MM.1S (cell line): ENCODE data around the gene PLA2G4B.

Experiments used
- DNase-seq: peaks from one replicate; pipeline ENCODE4 v3.0.0-alpha.2; 2015
- H2AFZ ChIP-seq: fragments of 300-600 bp; sonication (generic); 2 replicates; pipeline ENCODE4 v1.6.0; 2016; ENCODE audit warnings: antibody characterized with exemption, low read length
- H3F3A ChIP-seq: fragments of 300-600 bp; sonication (generic); 2 replicates; pipeline ENCODE4 v1.6.1; 2016; ENCODE audit warnings: mild to moderate bottlenecking, antibody characterized with exemption, low read length, moderate library complexity, mixed read lengths; ENCODE audit not compliant: insufficient read depth
- H3K27ac ChIP-seq: fragments of 300-600 bp; sonication (generic); 2 replicates; pipeline ENCODE4 v1.5.1; 2016; ENCODE audit warnings: mild to moderate bottlenecking, low read length
- H3K27me3 ChIP-seq: fragments of 300-600 bp; sonication (generic); replicated peaks from 2 replicates; pipeline ENCODE4 v1.6.0; 2016; ENCODE audit warnings: low read length; ENCODE audit not compliant: insufficient read depth
- H3K36me3 ChIP-seq: fragments of 300-600 bp; sonication (generic); replicated peaks from 2 replicates; pipeline ENCODE4 v1.6.1; 2016; ENCODE audit warnings: mild to moderate bottlenecking, low read length, mixed read lengths; ENCODE audit not compliant: insufficient read depth
- H3K4me1 ChIP-seq: fragments of 300-600 bp; sonication (generic); 2 replicates; pipeline ENCODE4 v1.6.1; 2016; ENCODE audit warnings: low read length, mixed read lengths
- H3K4me2 ChIP-seq: fragments of 300-600 bp; sonication (generic); 2 replicates; pipeline ENCODE4 v1.6.0; 2016; ENCODE audit warnings: low read depth, low read length
- H3K4me3 ChIP-seq: fragments of 300-600 bp; sonication (generic); 2 replicates; pipeline ENCODE4 v1.5.1; 2016; ENCODE audit warnings: low read length, mixed read lengths
- H3K79me2 ChIP-seq: fragments of 300-600 bp; sonication (generic); 2 replicates; pipeline ENCODE4 v1.6.1; 2016; ENCODE audit warnings: mixed run types, low read length, mixed read lengths
- H3K9ac ChIP-seq: fragments of 300-600 bp; sonication (generic); 2 replicates; pipeline ENCODE4 v1.6.1; 2016; ENCODE audit warnings: low read length, mixed read lengths
- H3K9me2 ChIP-seq: fragments of 300-600 bp; sonication (generic); replicated peaks from 2 replicates; pipeline ENCODE4 v1.6.1; 2016; ENCODE audit warnings: mild to moderate bottlenecking, low read length, mixed read lengths; ENCODE audit not compliant: insufficient read depth
- H3K9me3 ChIP-seq: fragments of 300-600 bp; sonication (generic); replicated peaks from 2 replicates; pipeline ENCODE4 v1.6.1; 2016; ENCODE audit warnings: mild to moderate bottlenecking, low read length, mixed read lengths; ENCODE audit not compliant: insufficient read depth
- H4K20me1 ChIP-seq: fragments of 300-600 bp; sonication (generic); 2 replicates; pipeline ENCODE4 v1.6.1; 2016; ENCODE audit warnings: mild to moderate bottlenecking, low read length, moderate library complexity, mixed read lengths; ENCODE audit not compliant: insufficient read depth
- EZH2 ChIP-seq: fragments of 300-600 bp; sonication (generic); optimal IDR thresholded peaks from 2 replicates; pipeline ENCODE3; 2017; ENCODE audit warnings: low read depth, mild to moderate bottlenecking, antibody characterized with exemption, low read length, mixed read lengths
- EZH2phosphoT487 ChIP-seq: fragments of 300-600 bp; sonication (generic); IDR thresholded peaks from 2 replicates; pipeline ENCODE4 v1.6.1; 2018; ENCODE audit warnings: antibody characterized with exemption, low read length
- TF ChIP-seq, protein P1 (sequence below): fragments of 300-600 bp; sonication (generic); IDR thresholded peaks from 2 replicates; pipeline ENCODE4 v1.5.1; 2016; ENCODE audit warnings: antibody characterized with exemption, low read length, mixed read lengths

PLA2G4B gene

DNA sequence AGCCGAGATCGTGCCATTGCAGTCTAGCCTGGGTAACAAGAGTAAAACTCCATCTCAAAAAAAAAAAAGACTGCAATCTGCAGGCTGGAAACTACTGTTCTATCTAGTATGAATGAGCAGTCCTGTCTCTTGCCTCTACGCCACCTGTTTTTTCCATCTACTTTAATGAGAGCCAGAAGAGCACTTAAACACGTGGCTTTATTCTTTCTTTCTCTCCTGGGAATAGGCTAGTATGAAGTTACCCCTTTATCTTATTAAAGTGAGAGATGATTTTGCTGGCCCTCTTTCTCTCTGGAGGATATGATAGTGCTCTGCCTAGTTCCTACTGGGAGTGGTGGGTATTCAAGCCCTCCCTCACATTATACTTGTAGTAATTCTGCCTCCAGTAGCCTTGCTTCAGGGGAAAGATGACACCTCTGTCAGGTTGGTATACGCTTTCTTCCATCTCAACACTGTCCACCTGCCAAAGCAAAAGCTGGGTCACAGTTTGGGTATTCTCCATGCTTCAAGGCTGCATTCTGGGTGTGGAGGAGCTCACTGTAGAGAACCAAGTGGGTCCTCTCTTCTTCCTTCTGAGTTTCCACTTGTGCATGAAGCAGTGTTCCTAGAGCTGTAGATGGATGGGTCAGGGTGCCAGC lies 46.5 kb upstream of the PLA2G4B start:
- H3K27me3 ChIP-seq = no peaks in the 10 kb centered on the region

DNA sequence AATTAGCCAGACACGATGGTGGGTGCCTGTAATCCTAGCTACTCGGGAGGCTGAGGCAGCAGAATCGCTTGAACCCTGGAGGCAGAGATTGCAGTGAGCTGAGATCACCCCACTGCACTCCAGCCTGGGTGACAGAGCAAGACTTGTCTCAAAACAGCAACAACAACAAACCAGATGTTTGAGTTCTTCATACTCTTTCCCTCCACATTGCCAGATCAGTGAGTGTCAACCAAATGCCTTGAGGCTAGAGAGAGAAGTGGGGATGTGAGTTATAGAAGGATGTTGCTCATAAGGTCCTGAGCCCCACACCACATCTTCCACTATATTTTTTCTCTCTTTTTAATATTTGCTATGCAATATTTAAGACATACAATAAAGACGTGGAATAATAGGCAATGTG lies 44.6 kb upstream of the PLA2G4B start:
- no peak overlapping the region for H3K4me2 ChIP-seq
- TF ChIP-seq, protein P1, sequence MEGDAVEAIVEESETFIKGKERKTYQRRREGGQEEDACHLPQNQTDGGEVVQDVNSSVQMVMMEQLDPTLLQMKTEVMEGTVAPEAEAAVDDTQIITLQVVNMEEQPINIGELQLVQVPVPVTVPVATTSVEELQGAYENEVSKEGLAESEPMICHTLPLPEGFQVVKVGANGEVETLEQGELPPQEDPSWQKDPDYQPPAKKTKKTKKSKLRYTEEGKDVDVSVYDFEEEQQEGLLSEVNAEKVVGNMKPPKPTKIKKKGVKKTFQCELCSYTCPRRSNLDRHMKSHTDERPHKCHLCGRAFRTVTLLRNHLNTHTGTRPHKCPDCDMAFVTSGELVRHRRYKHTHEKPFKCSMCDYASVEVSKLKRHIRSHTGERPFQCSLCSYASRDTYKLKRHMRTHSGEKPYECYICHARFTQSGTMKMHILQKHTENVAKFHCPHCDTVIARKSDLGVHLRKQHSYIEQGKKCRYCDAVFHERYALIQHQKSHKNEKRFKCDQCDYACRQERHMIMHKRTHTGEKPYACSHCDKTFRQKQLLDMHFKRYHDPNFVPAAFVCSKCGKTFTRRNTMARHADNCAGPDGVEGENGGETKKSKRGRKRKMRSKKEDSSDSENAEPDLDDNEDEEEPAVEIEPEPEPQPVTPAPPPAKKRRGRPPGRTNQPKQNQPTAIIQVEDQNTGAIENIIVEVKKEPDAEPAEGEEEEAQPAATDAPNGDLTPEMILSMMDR = no peak
- no peak for TF ChIP-seq EZH2
- TF ChIP-seq EZH2phosphoT487 = no peak
- H3K4me3 ChIP-seq = no peak overlapping the region
- DNase-seq = no peak
- no peaks in the 10 kb centered on the region for H3K79me2 ChIP-seq
- no peak overlapping the region for H3K9ac ChIP-seq
- H3K9me3 ChIP-seq = no peaks in the 10 kb centered on the region
- no peaks in the 10 kb centered on the region for H3K27me3 ChIP-seq
- H4K20me1 ChIP-seq = no peaks in the 10 kb centered on the region
- H3K36me3 ChIP-seq = no peaks in the 10 kb centered on the region
- H3K9me2 ChIP-seq = no peaks in the 10 kb centered on the region
- no peaks in the 10 kb centered on the region for H3F3A ChIP-seq
- no peaks in the 10 kb centered on the region for H3K4me1 ChIP-seq
- H3K27ac ChIP-seq = no peak overlapping the region
- H2AFZ ChIP-seq = no peak overlapping the region

More for the DNA sequence above, 46.5 kb upstream of the PLA2G4B start:
- H2AFZ ChIP-seq = no peak overlapping the region
- no peaks in the 10 kb centered on the region for H3K36me3 ChIP-seq
- H3K4me2 ChIP-seq = no peak overlapping the region
- DNase-seq = no peak
- no peaks in the 10 kb centered on the region for H3K79me2 ChIP-seq
- no peaks in the 10 kb centered on the region for H3K9me3 ChIP-seq
- H3K4me3 ChIP-seq = no peak overlapping the region
- H3F3A ChIP-seq = no peaks in the 10 kb centered on the region
- H3K4me1 ChIP-seq = no peaks in the 10 kb centered on the region
- TF ChIP-seq EZH2 (no peak), EZH2phosphoT487 (no peak)
- TF ChIP-seq, protein P1 = no peak
- H3K9ac ChIP-seq = no peak overlapping the region
- H3K27ac ChIP-seq = no peak overlapping the region
- no peaks in the 10 kb centered on the region for H3K9me2 ChIP-seq
- no peaks in the 10 kb centered on the region for H4K20me1 ChIP-seq

DNA sequence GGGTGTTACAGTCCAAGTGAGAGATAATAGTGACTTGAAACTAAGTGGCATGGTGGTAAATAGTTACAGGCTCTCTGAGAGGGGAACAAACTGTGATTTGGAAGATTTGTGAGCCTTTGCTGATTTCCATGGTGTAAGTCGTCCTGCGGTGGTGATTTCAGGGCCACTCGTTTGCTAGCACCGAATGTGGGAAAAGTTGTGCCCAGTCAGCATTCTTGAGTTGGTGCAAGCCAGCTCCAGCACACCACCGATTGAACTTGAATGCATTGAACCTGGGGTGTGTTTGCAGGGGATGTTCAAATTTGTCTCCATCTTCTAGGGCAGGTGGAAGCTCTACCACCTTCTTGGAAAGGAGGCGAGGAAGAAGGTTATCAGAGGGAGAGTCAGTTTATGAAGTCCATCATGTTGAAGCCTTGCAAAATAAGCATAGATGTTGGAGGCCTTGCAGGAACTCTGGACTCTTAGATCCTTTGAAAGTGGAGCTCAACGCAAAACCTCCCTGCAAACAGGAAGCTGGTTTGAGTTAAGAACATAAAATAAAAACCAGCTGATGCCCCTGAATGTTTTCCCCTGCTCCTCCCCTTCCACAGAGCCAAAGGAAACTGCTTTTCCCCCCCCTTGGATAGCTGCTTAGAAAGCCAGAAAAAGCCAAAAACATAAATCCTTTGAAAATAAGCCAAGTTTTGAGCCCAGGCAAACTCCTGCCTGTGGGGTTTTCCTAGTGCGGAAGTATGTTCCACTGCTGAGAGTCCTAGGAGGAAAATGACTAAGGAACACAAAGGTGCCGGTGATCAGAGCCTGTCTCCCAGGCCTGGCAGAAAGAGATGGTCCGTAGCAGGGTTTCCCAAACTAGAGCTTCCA lies 42.4 kb upstream of the PLA2G4B start:
- Histone ChIP-seq H3K27ac (no peak overlapping the region), H3K4me2 (no peak overlapping the region), H3F3A (no peaks in the 10 kb centered on the region), H3K9me3 (no peaks in the 10 kb centered on the region), H3K9me2 (no peaks in the 10 kb centered on the region), H3K9ac (no peak overlapping the region), H3K27me3 (no peaks in the 10 kb centered on the region), H4K20me1 (no peaks in the 10 kb centered on the region), H2AFZ (no peak overlapping the region), H3K4me3 (no peak overlapping the region), H3K79me2 (no peaks in the 10 kb centered on the region), H3K4me1 (no peaks in the 10 kb centered on the region), H3K36me3 (no peaks in the 10 kb centered on the region)
- DNase-seq = no peak
- TF ChIP-seq EZH2 (no peak), EZH2phosphoT487 (no peak)
